Activated naive CD4-positive, alpha-beta T cell treated with anti-CD3 and anti-CD28 coated beads, Interleukin-2, amount 50 U/mL, for 16 hours (primary cell): ENCODE measurements around the gene KRTAP5-2.
"Not testable (repeated sequence)": the region's sequence is repeated elsewhere in the genome, so short reads cannot be mapped to it uniquely, and the experiment has no call there.

ENCODE experiments used
- DNase-seq: peaks from one replicate; pipeline ENCODE4 v3.0.0-alpha.2; 2020

Gene KRTAP5-2

GRCh38 chr11:1625541-1625940 is 27.4 kb upstream of the KRTAP5-2 start:
- no peak for DNase-seq

GRCh38 chr11:1624621-1625020 is 26.5 kb upstream of the KRTAP5-2 start:
- DNase-seq, result no peak

GRCh38 chr11:1623716-1624115 is 25.6 kb upstream of the KRTAP5-2 start:
- no peak for DNase-seq

GRCh38 chr11:1622086-1622485 is 24.0 kb upstream of the KRTAP5-2 start, which contains the start of gene KRTAP5-4:
Gene KRTAP5-4 (minus strand): TSS chr11:1622138. CDS start chr11:1622093, 45 bp downstream.
- DNase-seq, result no peak

GRCh38 chr11:1619449-1619848 is 21.4 kb upstream of the KRTAP5-2 start:
- no peak for DNase-seq

- no peak for DNase-seq
Observed at GRCh38 chr11:1618231-1618630, 20.1 kb upstream of the KRTAP5-2 start.

GRCh38 chr11:1608363-1608762 is 10.3 kb upstream of the KRTAP5-2 start, which contains the start of gene KRTAP5-3:
Gene KRTAP5-3 (minus strand): TSS chr11:1608463. CDS start chr11:1608385, 78 bp downstream.
- no peak for DNase-seq

- not testable (repeated sequence) for DNase-seq
Observed at GRCh38 chr11:1607901-1608300, 9.8 kb upstream of the KRTAP5-2 start.

GRCh38 chr11:1607156-1607845 is 9.2 kb upstream of the KRTAP5-2 start:
- DNase-seq, result not testable (repeated sequence)

- DNase-seq, result not testable (repeated sequence)
Observed at GRCh38 chr11:1605923-1606322, 7.8 kb upstream of the KRTAP5-2 start.

GRCh38 chr11:1604711-1605110 is 6.6 kb upstream of the KRTAP5-2 start:
- no peak for DNase-seq

GRCh38 chr11:1604181-1604580 is 6.1 kb upstream of the KRTAP5-2 start:
- no peak for DNase-seq

- no peak for DNase-seq
Observed at GRCh38 chr11:1603629-1604028, 5.5 kb upstream of the KRTAP5-2 start.

GRCh38 chr11:1601663-1602062 is 3.6 kb upstream of the KRTAP5-2 start:
- not testable (repeated sequence) for DNase-seq

- DNase-seq, result no peak
Observed at GRCh38 chr11:1600626-1601025, 2.5 kb upstream of the KRTAP5-2 start.

- DNase-seq, result no peak
Observed at GRCh38 chr11:1598816-1599215, 722 bp upstream of the KRTAP5-2 start.

GRCh38 chr11:1598406-1598805 is 312 bp upstream of the KRTAP5-2 start:
- not testable (repeated sequence) for DNase-seq

- no peak for DNase-seq
Observed at GRCh38 chr11:1597331-1597993, 632 bp downstream of the KRTAP5-2 start.

GRCh38 chr11:1596576-1597121 is 1.4 kb downstream of the KRTAP5-2 start:
- DNase-seq, result not testable (repeated sequence)

- not testable (repeated sequence) for DNase-seq
Observed at GRCh38 chr11:1595994-1596575, 2.0 kb downstream of the KRTAP5-2 start.

- no peak for DNase-seq
Observed at GRCh38 chr11:1592628-1593027, 5.5 kb downstream of the KRTAP5-2 start.

- no peak for DNase-seq
Observed at GRCh38 chr11:1589996-1590395, 8.1 kb downstream of the KRTAP5-2 start.

- not testable (repeated sequence) for DNase-seq
Observed at GRCh38 chr11:1589191-1589963, 8.7 kb downstream of the KRTAP5-2 start.
